Raji (cell line): ENCODE results near the gene FOXO4.

Experiments
- POLR2A ChIP-seq: IDR thresholded peaks from 2 replicates; pipeline ENCODE4 v1.6.1; 2011; ENCODE audit warnings: low read depth, low read length, control low read depth; ENCODE audit not compliant: insufficient read depth

FOXO4 gene

GRCh38 chrX:71095555-71095980, at the start of gene FOXO4:
FOXO4 (plus strand) TSS chrX:71095851; CDS start chrX:71096529, 678 bp downstream.
- TF ChIP-seq POLR2A, result peak; percentile 49

DNA sequence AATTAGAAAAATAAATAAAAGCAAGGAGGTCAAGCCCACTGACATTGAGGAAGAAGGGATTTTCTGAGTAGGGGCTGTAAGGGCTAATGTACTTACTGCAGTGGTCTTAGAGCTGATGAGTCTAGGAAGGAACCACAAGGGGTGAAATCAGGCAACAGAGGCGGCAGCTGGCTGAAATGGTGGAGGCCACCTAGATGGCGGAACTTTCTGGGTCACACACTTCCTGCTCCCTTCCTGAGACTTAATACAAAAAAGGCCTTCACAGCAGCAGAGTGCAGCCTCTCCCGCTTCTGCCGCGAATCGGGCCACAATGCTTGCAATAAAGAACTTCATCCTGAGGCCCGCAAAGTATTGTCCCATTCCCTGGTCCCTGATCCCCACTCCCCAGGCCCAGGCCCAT, 42.9 kb upstream of the FOXO4 start:
- TF ChIP-seq POLR2A, result no peak

DNA sequence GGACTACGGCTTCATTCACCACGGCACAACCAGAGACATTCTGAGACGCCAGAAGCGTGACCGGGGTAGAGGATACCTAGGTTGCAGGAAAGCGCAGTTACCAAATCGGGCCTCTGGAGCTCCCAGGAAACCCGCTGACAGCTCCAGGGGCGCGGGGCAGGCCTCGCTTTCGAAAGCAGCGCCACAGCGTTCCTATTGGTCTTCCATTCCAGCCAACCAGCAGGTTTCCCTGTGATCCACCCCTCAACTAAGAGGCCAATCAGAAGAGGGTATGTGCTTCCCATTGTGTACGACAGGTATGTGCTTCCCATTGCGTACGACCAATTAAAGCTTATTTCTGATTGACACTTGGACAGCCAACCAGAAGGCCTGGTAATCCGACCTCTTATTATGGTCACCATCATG, 42.4 kb upstream of the FOXO4 start:
- no peak for TF ChIP-seq POLR2A

- TF ChIP-seq POLR2A, result no peak
These were observed 38.8 kb upstream of the FOXO4 start for GRCh38 chrX:71056867-71057266.

- no peak for TF ChIP-seq POLR2A
These were observed 37.7 kb upstream of the FOXO4 start for GRCh38 chrX:71057848-71058530.

DNA sequence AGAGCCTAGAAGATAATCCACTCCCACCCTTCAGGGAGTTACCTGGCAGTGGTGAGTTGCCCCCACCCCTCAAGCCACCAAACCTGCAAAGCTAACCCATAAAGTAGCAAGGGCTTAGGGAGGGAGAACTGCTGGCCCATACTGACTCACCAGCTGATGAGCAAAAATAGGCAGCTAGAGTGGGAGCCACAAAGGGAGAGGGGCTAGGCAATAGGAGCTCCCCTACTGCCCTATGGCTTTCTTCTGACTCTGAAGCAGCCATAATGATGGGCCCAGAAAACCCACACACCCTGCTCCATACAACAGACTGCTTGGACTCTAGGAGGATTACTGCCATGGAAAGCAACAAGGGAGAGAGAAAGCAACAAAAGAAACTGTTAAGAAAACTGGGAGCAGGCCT, 35.5 kb upstream of the FOXO4 start:
- TF ChIP-seq POLR2A, result no peak

- TF ChIP-seq POLR2A, result no peak
These were observed 28.6 kb upstream of the FOXO4 start for GRCh38 chrX:71067089-71067488.

DNA sequence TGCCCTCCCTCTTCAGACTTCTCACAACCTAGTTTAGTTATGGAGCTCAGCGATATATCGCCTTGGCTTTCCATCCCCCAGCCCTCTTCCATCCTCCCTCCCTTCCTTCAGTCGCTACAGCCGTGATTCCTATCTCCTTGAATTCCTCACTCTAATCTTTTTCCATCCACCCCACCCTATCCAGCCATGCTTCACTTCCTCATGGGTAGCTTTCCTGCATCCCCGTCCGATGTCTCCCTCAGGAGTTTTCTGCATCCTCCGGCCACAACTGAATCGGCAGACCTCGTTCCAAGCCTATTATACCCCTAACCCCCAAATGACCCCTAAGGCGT, 28.0 kb upstream of the FOXO4 start:
- no peak; the same call in 1 of the 2 replicates for TF ChIP-seq POLR2A

- TF ChIP-seq POLR2A, result peak; percentile 75
These were observed 27.4 kb upstream of the FOXO4 start, which contains the start of gene SNX12 for GRCh38 chrX:71068044-71068918. SNX12 (minus strand) TSS chrX:71068334; CDS start chrX:71068306, 28 bp downstream.

DNA sequence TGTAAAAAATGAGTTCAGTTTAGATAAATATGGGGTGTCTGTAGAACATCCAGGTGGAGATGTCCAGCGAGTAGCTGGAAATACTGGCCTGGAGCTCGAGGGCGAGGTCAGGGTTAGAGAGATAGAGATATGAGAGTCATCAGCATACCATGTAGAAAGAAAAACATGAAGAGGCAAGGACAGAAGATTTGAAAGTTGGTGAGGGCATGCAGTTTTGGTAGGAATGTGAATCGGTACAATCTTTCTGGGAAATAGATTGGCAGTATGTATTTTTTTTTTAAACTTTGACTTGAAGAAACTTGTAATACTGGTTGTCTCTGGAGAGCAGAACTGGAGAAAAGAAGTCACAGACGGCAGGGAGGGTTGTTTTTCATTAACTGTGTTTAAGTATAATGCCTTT, 25.1 kb upstream of the FOXO4 start:
- no peak for TF ChIP-seq POLR2A

- TF ChIP-seq POLR2A, result no peak
These were observed 14.1 kb upstream of the FOXO4 start for GRCh38 chrX:71081330-71082123.

DNA sequence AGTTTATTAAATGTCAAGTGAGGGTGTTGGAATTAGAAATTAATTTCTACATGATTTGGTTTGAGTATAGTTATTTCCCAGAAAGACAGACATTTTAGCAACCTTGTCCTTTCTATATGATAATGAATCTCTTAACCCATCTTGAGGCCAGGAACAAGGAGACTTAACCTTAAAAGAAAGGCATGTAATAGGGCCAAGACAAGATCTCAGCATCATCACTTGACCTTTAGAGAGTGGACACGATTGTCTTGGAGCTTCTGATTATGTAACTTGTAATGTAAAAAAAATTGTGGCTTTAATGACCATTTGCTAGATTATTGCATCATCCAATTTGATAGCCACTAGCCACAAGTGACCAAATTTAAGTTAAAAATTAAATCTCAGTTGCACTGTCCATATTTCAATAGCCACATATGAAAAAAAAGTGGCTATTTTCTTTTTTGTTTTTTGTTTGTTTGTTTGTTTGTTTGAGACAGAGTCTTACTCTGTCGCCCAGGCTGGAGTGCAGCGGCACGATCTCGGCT, 13.5 kb upstream of the FOXO4 start:
- no peak for TF ChIP-seq POLR2A

- TF ChIP-seq POLR2A, result no peak
These were observed 12.8 kb upstream of the FOXO4 start for GRCh38 chrX:71082822-71083221.

DNA sequence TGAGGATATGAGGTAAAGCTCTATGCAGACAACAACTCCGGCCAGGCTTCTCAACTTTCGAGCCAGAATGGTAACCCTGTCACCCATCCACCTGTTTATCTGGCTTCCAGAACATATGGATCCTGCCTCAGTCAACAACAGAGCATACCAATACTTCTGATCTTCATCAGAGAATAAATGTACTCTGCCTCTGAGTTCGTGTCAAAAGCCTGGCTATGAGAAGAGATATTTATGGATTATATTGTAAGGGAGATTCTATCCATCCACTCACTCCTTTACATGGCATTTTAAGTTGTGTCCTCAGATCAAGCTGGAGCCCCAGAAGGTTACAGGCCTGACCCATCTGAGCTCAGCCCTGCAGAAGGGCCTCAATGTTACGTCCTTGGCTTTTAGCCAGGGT, 9.8 kb upstream of the FOXO4 start:
- TF ChIP-seq POLR2A, result no peak

DNA sequence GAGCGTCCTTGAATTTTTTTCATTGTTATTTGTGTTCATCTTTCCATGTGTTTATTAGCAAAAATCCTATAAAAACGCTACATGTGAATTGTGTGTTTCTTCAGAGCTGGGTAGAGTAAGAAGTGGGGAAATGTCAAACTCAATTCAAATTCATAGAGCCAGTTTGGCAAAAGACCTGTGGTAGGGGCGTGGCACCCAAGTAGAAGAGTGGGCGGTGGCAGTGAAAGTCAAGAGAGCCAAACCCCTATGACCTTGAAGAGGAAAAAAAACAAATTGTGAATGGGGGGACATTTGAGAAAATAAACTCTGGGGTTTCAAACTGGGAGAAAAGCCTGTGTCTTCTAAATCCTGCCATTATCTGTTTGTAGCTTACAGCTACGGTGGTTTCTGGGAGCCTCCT, 4.4 kb upstream of the FOXO4 start:
- TF ChIP-seq POLR2A, result no peak
